ENCODE results near the gene GRIK1.

GRIK1 gene

GRCh38 chr21:29509121-29509520 lies 430.7 kb downstream of the GRIK1 start:
- DNase-seq: no peak

DNA sequence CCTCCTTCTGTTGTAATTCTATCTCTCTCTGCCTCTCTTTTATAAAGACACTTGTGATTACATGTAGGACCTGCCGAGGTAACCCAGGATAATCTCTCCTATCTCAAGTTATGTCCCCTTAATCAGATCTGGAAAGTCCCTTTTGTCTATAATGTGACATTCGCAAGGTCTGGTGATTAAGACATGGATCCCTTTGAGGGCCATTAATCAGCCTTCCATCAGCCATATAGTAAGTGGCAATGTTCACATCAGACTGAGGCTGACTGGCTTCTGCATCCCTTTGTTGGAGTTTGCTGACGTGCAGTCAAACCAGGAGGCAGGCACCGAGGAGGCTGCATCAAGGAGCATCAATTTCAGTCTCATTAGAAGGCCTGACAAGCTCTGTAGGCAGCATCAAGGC lies 431.5 kb downstream of the GRIK1 start:
- DNase-seq: no peak

GRCh38 chr21:29506947-29507346 lies 432.8 kb downstream of the GRIK1 start:
- no peak for DNase-seq

- DNase-seq: no peak
Measured at GRCh38 chr21:29506214-29506613, 433.6 kb downstream of the GRIK1 start.

DNA sequence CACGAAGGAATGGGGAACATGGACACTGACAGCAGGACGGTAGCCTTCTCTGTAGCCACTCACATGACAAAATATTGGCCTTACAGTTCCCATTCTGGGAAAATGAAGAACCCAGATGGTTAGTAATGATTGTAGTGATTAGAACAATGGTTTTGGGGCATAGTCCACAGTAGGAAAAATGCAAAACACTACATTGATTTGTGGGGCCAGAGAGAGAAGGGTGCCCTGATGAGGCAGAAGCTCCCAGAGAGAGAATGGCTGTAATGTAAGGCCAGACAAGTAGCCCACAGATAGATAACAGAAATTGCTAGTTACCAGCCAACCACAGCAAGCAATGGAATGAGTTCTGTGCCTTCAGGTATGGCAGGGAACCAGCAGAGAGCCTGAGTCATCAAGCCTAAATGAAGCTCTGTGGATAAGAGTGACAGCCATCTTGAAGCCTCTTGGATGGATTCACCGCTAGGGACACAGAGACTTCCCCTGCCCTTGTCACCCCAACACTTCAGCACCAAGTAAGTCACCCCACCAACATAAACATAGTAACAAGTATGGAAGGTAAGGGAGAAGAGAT lies 435.0 kb downstream of the GRIK1 start:
- DNase-seq: no peak

GRCh38 chr21:29501451-29501850 lies 438.3 kb downstream of the GRIK1 start:
- no peak for DNase-seq

- peak; percentile 4 for DNase-seq
Measured at GRCh38 chr21:29499734-29500343, 440.0 kb downstream of the GRIK1 start.

GRCh38 chr21:29499229-29499628 lies 440.6 kb downstream of the GRIK1 start:
- no peak for DNase-seq

- DNase-seq: no peak
Measured at GRCh38 chr21:29496337-29496736, 443.5 kb downstream of the GRIK1 start.

GRCh38 chr21:29490016-29490415 lies 449.8 kb downstream of the GRIK1 start:
- no peak for DNase-seq

DNA sequence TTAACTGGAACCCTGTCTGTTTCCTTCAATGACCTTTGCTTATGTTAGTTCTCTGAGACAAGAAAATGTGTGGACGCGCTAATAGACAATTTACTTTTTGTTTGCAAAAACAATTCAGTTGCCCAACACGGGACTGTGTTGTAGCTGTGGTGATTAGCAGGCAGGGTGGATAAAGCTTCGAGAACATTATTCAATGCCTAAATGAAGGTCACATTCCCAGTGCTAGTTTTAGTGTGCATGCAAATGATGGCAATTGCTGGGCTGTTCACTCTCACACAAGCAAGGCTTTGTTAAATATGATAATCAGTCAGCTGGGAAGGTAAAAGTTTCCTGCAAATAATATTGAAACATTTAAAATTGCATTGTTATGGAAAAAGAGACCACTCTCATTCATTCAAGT lies 452.6 kb downstream of the GRIK1 start:
- DNase-seq: no peak
